Measurements from ENCODE around the gene PLEKHG2.

Gene PLEKHG2

GRCh38 chr19:39413272-39413910, 922 bp downstream of the PLEKHG2 start:
- Histone ChIP-seq H3K4me1 (ENCODE audit: insufficient read depth, low read length, poor library complexity, severe bottlenecking) (peaks cover 38% of the 10 kb centered on the region), H3K4me2 (ENCODE audit: low read depth, low read length, poor library complexity, severe bottlenecking) (peak overlapping the region; percentile 80), H3K4me3 (ENCODE audit: low read length, poor library complexity, severe bottlenecking) (peak overlapping the region; percentile 90), H3K9me3 (ENCODE audit: insufficient read depth, low read depth, low read length) (no peaks in the 10 kb centered on the region), H2AFZ (ENCODE audit: low read length) (peak overlapping the region; percentile 76), H3K36me3 (ENCODE audit: insufficient read depth, low read length) (peaks cover under 1% of the 10 kb centered on the region; the same call in 1 of the 2 replicates), H3K79me2 (ENCODE audit: insufficient read depth, low read length) (peaks cover 71% of the 10 kb centered on the region), H3F3A (ENCODE audit: low read depth) (no peaks in the 10 kb centered on the region), H3K27me3 (ENCODE audit: insufficient read depth, low read length, poor library complexity, severe bottlenecking) (peaks cover 5% of the 10 kb centered on the region), H3K9me2 (replicated peaks; ENCODE audit: low read depth, low read length) (no peaks in the 10 kb centered on the region), H3K9ac (ENCODE audit: low read depth, low read length, poor library complexity, severe bottlenecking) (peak overlapping the region; percentile 98), H4K20me1 (ENCODE audit: insufficient read depth, low read length, poor library complexity, severe bottlenecking) (peaks cover 37% of the 10 kb centered on the region)
- no peak for TF ChIP-seq EZH2phosphoT487 (IDR thresholded peaks at IDR 0.05; ENCODE audit: borderline replicate concordance)
- TF ChIP-seq CTCF (conservative IDR thresholded peaks at IDR 0.05; ENCODE audit: low read length), result no peak

GRCh38 chr19:39413911-39414608, 1.6 kb downstream of the PLEKHG2 start:
- Histone ChIP-seq H3K4me3 (ENCODE audit: low read length, poor library complexity, severe bottlenecking) (peak overlapping the region; percentile 90), H3F3A (ENCODE audit: low read depth) (no peaks in the 10 kb centered on the region), H3K4me2 (ENCODE audit: low read depth, low read length, poor library complexity, severe bottlenecking) (peak overlapping the region; percentile 80), H3K36me3 (ENCODE audit: insufficient read depth, low read length) (peaks cover 7% of the 10 kb centered on the region; the same call in 1 of the 2 replicates), H3K9me3 (ENCODE audit: insufficient read depth, low read depth, low read length) (no peaks in the 10 kb centered on the region), H4K20me1 (ENCODE audit: insufficient read depth, low read length, poor library complexity, severe bottlenecking) (peaks cover 30% of the 10 kb centered on the region), H2AFZ (ENCODE audit: low read length) (peak overlapping the region; percentile 76), H3K27me3 (ENCODE audit: insufficient read depth, low read length, poor library complexity, severe bottlenecking) (peaks cover 5% of the 10 kb centered on the region), H3K9me2 (replicated peaks; ENCODE audit: low read depth, low read length) (no peaks in the 10 kb centered on the region), H3K9ac (ENCODE audit: low read depth, low read length, poor library complexity, severe bottlenecking) (peak overlapping the region; percentile 98), H3K79me2 (ENCODE audit: insufficient read depth, low read length) (peaks cover 65% of the 10 kb centered on the region), H3K4me1 (ENCODE audit: insufficient read depth, low read length, poor library complexity, severe bottlenecking) (peaks cover 38% of the 10 kb centered on the region)
- TF ChIP-seq EZH2phosphoT487 (IDR thresholded peaks at IDR 0.05; ENCODE audit: borderline replicate concordance) (no peak), CTCF (conservative IDR thresholded peaks at IDR 0.05; ENCODE audit: low read length) (peak; percentile 52)

- TF ChIP-seq EZH2phosphoT487 (IDR thresholded peaks at IDR 0.05; ENCODE audit: borderline replicate concordance) (no peak), CTCF (conservative IDR thresholded peaks at IDR 0.05; ENCODE audit: low read length) (0 out of 2 replicates have a peak, but pooled peaks have one; percentile 25)
- no peaks in the 10 kb centered on the region for H3K9me2 ChIP-seq (replicated peaks; ENCODE audit: low read depth, low read length)
- peak overlapping the region; percentile 80 for H3K4me2 ChIP-seq (ENCODE audit: low read depth, low read length, poor library complexity, severe bottlenecking)
- H3K27me3 ChIP-seq (ENCODE audit: insufficient read depth, low read length, poor library complexity, severe bottlenecking), result peaks cover 5% of the 10 kb centered on the region
- H3K79me2 ChIP-seq (ENCODE audit: insufficient read depth, low read length), result peaks cover 53% of the 10 kb centered on the region
- peak overlapping the region; percentile 90 for H3K4me3 ChIP-seq (ENCODE audit: low read length, poor library complexity, severe bottlenecking)
- peak overlapping the region; percentile 98 for H3K9ac ChIP-seq (ENCODE audit: low read depth, low read length, poor library complexity, severe bottlenecking)
- peaks cover 31% of the 10 kb centered on the region for H3K4me1 ChIP-seq (ENCODE audit: insufficient read depth, low read length, poor library complexity, severe bottlenecking)
- peaks cover 28% of the 10 kb centered on the region for H4K20me1 ChIP-seq (ENCODE audit: insufficient read depth, low read length, poor library complexity, severe bottlenecking)
- no peaks in the 10 kb centered on the region for H3K9me3 ChIP-seq (ENCODE audit: insufficient read depth, low read depth, low read length)
- peaks cover 8% of the 10 kb centered on the region; the same call in 1 of the 2 replicates for H3K36me3 ChIP-seq (ENCODE audit: insufficient read depth, low read length)
- H2AFZ ChIP-seq (ENCODE audit: low read length), result no peak overlapping the region
- no peaks in the 10 kb centered on the region for H3F3A ChIP-seq (ENCODE audit: low read depth)
Measured at GRCh38 chr19:39415111-39416046, 2.9 kb downstream of the PLEKHG2 start.

All from Loucy (cell line).